ENCODE measurements around the gene TTBK1.

DNA sequence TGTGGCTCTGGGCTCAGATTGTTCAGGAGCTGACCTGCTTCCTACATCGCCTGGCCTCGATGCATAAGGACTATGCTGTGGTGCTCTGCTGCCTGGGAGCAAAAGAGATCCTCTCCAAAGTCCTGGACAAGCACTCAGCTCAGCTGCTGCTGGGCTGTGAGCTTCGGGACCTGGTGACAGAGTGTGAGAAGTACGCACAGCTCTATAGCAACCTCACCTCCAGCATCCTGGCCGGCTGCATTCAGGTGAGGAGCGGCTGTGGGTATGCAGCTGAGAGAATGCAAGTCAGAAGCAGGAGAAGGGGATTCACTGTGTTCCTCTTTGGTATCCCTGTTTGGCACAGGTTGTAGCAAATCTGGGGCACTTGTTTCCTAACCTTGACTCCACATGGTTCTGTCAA, 43.4 kb upstream of the TTBK1 start:
- TF ChIP-seq RCOR1 (IDR thresholded peaks at IDR 0.05; ENCODE audit: low read length) = no peak
- TF ChIP-seq, protein P1, sequence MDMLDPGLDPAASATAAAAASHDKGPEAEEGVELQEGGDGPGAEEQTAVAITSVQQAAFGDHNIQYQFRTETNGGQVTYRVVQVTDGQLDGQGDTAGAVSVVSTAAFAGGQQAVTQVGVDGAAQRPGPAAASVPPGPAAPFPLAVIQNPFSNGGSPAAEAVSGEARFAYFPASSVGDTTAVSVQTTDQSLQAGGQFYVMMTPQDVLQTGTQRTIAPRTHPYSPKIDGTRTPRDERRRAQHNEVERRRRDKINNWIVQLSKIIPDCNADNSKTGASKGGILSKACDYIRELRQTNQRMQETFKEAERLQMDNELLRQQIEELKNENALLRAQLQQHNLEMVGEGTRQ (IDR thresholded peaks at IDR 0.05; ENCODE audit: borderline replicate concordance, low read depth, low read length) = no peak
- TF ChIP-seq TAF1 (IDR thresholded peaks at IDR 0.05; ENCODE audit: borderline replicate concordance, low read depth, low read length) = no peak
- TF ChIP-seq POLR2AphosphoS5 (IDR thresholded peaks at IDR 0.05; ENCODE audit: low read depth, low read length) = no peak
- TF ChIP-seq TCF12 (IDR thresholded peaks at IDR 0.05) = no peak
- no peak for TF ChIP-seq RAD21 (IDR thresholded peaks at IDR 0.05; ENCODE audit: low read length)
- no peak for TF ChIP-seq TEAD4 (IDR thresholded peaks at IDR 0.05; ENCODE audit: borderline replicate concordance, insufficient read depth)
- TF ChIP-seq, protein P2, sequence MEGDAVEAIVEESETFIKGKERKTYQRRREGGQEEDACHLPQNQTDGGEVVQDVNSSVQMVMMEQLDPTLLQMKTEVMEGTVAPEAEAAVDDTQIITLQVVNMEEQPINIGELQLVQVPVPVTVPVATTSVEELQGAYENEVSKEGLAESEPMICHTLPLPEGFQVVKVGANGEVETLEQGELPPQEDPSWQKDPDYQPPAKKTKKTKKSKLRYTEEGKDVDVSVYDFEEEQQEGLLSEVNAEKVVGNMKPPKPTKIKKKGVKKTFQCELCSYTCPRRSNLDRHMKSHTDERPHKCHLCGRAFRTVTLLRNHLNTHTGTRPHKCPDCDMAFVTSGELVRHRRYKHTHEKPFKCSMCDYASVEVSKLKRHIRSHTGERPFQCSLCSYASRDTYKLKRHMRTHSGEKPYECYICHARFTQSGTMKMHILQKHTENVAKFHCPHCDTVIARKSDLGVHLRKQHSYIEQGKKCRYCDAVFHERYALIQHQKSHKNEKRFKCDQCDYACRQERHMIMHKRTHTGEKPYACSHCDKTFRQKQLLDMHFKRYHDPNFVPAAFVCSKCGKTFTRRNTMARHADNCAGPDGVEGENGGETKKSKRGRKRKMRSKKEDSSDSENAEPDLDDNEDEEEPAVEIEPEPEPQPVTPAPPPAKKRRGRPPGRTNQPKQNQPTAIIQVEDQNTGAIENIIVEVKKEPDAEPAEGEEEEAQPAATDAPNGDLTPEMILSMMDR (IDR thresholded peaks at IDR 0.05) = no peak
- TF ChIP-seq EP300 (IDR thresholded peaks at IDR 0.05; ENCODE audit: borderline replicate concordance in 1 of 2, low read depth in 1 of 2, low read length in 1 of 2) = no peak
